Stomach (tissue), 9 donors: ENCODE results near the gene ACSL3. TPM values are rescaled to one million over a fixed set of nuclear protein-coding genes. Genes with fewer than 3 reads are reported as not detected.

Experiments used
- DNase-seq, 2 donors: peaks; one replicate each; pipeline versions ENCODE4 v3.0.0 to v3.0.0-alpha.2; 2013 to 2019
- H3K27ac ChIP-seq, 5 donors: fragments of 200-600 bp in 4 of 5; sonication (generic) in 4 of 5; one replicate each; pipeline ENCODE4 v1.5.1; 2013 to 2019; ENCODE audit warnings: mild to moderate bottlenecking in 1 of 5, moderate library complexity in 1 of 5
- H3K27me3 ChIP-seq, 3 donors: fragments of 200-600 bp; sonication (generic); one replicate each; pipeline ENCODE4 v1.5.1; 2017 to 2019; ENCODE audit warnings: mixed run types in 1 of 3
- H3K36me3 ChIP-seq, 4 donors: fragments of 200-600 bp; sonication (generic); 1 replicate in 3 of 4; 2 replicates in 1 of 4; pipeline ENCODE4 v1.5.1; 2016 to 2019
- H3K4me1 ChIP-seq, 4 donors: fragments of 200-600 bp; sonication (generic); one replicate each; pipeline ENCODE4 v1.5.1; 2016 to 2019
- H3K4me3 ChIP-seq, 4 donors: fragments of 200-600 bp; sonication (generic) in 3 of 4; one replicate each; pipeline ENCODE4 v1.5.1; 2016 to 2019; ENCODE audit warnings: mild to moderate bottlenecking in 1 of 4
- H3K9me3 ChIP-seq, 4 donors: fragments of 200-600 bp; sonication (generic); one replicate each; pipeline ENCODE4 v1.5.1; 2016 to 2019
- CTCF ChIP-seq, 7 experiments: fragments of 450-650 bp in 4 of 7; fragments of 200-600 bp in 3 of 7; sonication (generic) in 3 of 7; IDR thresholded peaks; one replicate each; pipeline ENCODE4 v1.5.1; 2016 to 2019; ENCODE audit warnings: antibody characterized with exemption in 7 of 7, control low read depth in 2 of 7, mild to moderate bottlenecking in 1 of 7
- EP300 ChIP-seq: sonication (generic); formaldehyde crosslinking; IDR thresholded peaks from one replicate; pipeline ENCODE4 v1.6.1; 2017; ENCODE audit warnings: antibody characterized with exemption
- POLR2A ChIP-seq, 4 donors: fragments of 450-650 bp; IDR thresholded peaks; one replicate each; pipeline ENCODE4 v1.6.1; 2016; ENCODE audit warnings: antibody characterized with exemption in 4 of 4, control low read depth in 2 of 4, mild to moderate bottlenecking in 1 of 4, moderate library complexity in 1 of 4
- POLR2AphosphoS5 ChIP-seq, 3 donors: sonication (generic); formaldehyde crosslinking; IDR thresholded peaks; one replicate each; pipeline ENCODE4 v1.6.1; 2016; ENCODE audit warnings: antibody characterized with exemption in 3 of 3
- WGBS, 5 donors: extraction: QIAGEN DNeasy Blood & Tissue Kit in 3 of 5; methylation state at CpG; one replicate each; pipeline versions ENCODE4 v1.1.5 to v1.1.7; 2013 to 2018; 5-methylcytosine and 5-hydroxymethylcytosine counted together
- intact Hi-C: fragments of 100-400 bp; cut with DNase I; formaldehyde crosslinking; loops from one replicate; pipeline ENCODE4 v1.15.1; 2023; ENCODE audit warnings: low total_unique reads
- polyA plus RNA-seq, 3 donors: library from polyadenylated mRNA; stranded (reverse); fragments of 200-250 nt; gene quantifications; one replicate each; pipeline ENCODE4 v1.2.3, GENCODE V29; 2013
- total RNA-seq, 5 donors: library from RNA; depleted of rRNA; stranded (reverse); fragments of >200 nt; gene quantifications; one replicate each; pipeline versions ENCODE4 v1.1.0 to v1.2.3, GENCODE V29; 2014 to 2016
- donor health status: healthy with polysubstance abuse.
- donor health status: Bipolar disorder and iron deficiency.
- donor health status: healthy.

ACSL3 gene
- total and polyA plus RNA-seq, 8 donors = 10.5 to 234 (median 52.9) TPM

DNA sequence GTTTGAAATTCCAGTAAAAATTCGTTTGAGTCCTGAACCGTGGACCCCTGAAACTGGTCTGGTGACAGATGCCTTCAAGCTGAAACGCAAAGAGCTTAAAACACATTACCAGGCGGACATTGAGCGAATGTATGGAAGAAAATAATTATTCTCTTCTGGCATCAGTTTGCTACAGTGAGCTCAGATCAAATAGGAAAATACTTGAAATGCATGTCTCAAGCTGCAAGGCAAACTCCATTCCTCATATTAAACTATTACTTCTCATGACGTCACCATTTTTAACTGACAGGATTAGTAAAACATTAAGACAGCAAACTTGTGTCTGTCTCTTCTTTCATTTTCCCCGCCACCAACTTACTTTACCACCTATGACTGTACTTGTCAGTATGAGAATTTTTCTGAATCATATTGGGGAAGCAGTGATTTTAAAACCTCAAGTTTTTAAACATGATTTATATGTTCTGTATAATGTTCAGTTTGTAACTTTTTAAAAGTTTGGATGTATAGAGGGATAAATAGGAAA is 80.7 kb downstream of the ACSL3 start:
- TF ChIP-seq CTCF (IDR thresholded peaks at IDR 0.05) (no peak), EP300 (no peak), POLR2A (IDR thresholded peaks at IDR 0.05) (no peak), POLR2AphosphoS5 (IDR thresholded peaks at IDR 0.05) (no peak)
- 83 to 92% (median 91%) methylated on average over 7 of the region's 7 CpGs for WGBS, 5 donors
- peaks cover 0 to 14% (median 6%) of the 10 kb centered on the region in 4 donors for H3K4me1 ChIP-seq
- peaks cover 0 to 19% (median 5%) of the 10 kb centered on the region in 4 donors for H3K9me3 ChIP-seq
- no peak for DNase-seq
- H3K27ac ChIP-seq = no peak overlapping the region
- no peak overlapping the region for H3K4me3 ChIP-seq
- H3K27me3 ChIP-seq = no peaks in the 10 kb centered on the region
- intact Hi-C loops = no loop called here
- peaks cover 6 to 51% (median 50%) of the 10 kb centered on the region in 4 donors for H3K36me3 ChIP-seq

DNA sequence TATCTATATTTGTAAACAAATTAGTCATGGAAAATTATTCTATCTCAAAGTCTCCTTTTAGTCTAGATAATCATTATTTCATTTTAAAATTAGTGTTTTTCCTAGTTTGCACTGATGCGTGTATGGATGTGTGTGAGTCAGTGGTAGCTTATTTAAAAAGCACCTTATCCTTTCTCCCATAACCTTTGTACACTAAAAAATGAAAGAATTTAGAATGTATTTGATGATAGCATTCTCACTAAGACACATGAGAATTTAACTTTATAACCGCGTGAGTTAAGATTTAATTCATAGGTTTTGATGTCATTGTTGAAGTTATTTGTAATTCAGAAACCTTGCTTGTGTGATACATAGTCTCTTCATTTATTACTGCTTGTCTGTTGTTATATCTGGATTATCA is 81.7 kb downstream of the ACSL3 start:
- intact Hi-C loops = no loop called here
- Histone ChIP-seq H3K4me3 (no peak overlapping the region), H3K27me3 (no peaks in the 10 kb centered on the region), H3K4me1 (peaks cover 0 to 14% (median 6%) of the 10 kb centered on the region in 4 donors), H3K36me3 (peaks cover 6 to 44% (median 40%) of the 10 kb centered on the region in 4 donors), H3K9me3 (peaks cover 0 to 18% (median 5%) of the 10 kb centered on the region in 4 donors), H3K27ac (no peak overlapping the region)
- 79 to 92% (median 86%) methylated on average over 3 of the region's 3 CpGs for WGBS, 5 donors
- TF ChIP-seq POLR2AphosphoS5 (IDR thresholded peaks at IDR 0.05) = no peak
- no peak for TF ChIP-seq CTCF (IDR thresholded peaks at IDR 0.05)
- TF ChIP-seq POLR2A (IDR thresholded peaks at IDR 0.05) = no peak
- TF ChIP-seq EP300 = no peak
- no peak for DNase-seq

- intact Hi-C loops = no loop called here
- 78 to 95% (median 91%) methylated on average over 1 of the region's 1 CpG for WGBS, 5 donors
- H3K4me3 ChIP-seq = no peak overlapping the region
- peaks cover 0 to 14% (median 6%) of the 10 kb centered on the region in 4 donors for H3K4me1 ChIP-seq
- no peak for TF ChIP-seq POLR2A (IDR thresholded peaks at IDR 0.05)
- no peak for TF ChIP-seq POLR2AphosphoS5 (IDR thresholded peaks at IDR 0.05)
- TF ChIP-seq CTCF (IDR thresholded peaks at IDR 0.05) = no peak
- TF ChIP-seq EP300 = no peak
- H3K36me3 ChIP-seq = peaks cover 6 to 40% (median 36%) of the 10 kb centered on the region in 4 donors
- no peak for DNase-seq
- no peak overlapping the region for H3K27ac ChIP-seq
- H3K27me3 ChIP-seq = no peaks in the 10 kb centered on the region
- peaks cover 0 to 14% (median 5%) of the 10 kb centered on the region in 4 donors for H3K9me3 ChIP-seq
Observed at GRCh38 chr2:222942977-222943376, 82.1 kb downstream of the ACSL3 start.

- intact Hi-C loops = no loop called here
- peak overlapping the region in 1 of 5 donors; percentile 3 for H3K27ac ChIP-seq
Observed at GRCh38 chr2:222943820-222944219, 83.0 kb downstream of the ACSL3 start.

GRCh38 chr2:222944552-222944951 is 83.7 kb downstream of the ACSL3 start:
- no peak for DNase-seq
- WGBS, 5 donors = 78 to 100% (median 90%) methylated on average over 1 of the region's 1 CpG
- TF ChIP-seq POLR2A (IDR thresholded peaks at IDR 0.05) (no peak), EP300 (no peak), CTCF (IDR thresholded peaks at IDR 0.05) (no peak), POLR2AphosphoS5 (IDR thresholded peaks at IDR 0.05) (no peak)
- no peak overlapping the region for H3K27ac ChIP-seq
- H3K4me1 ChIP-seq = peaks cover 0 to 14% (median 6%) of the 10 kb centered on the region in 4 donors
- intact Hi-C loops = no loop called here
- H3K36me3 ChIP-seq = peaks cover 2 to 26% (median 22%) of the 10 kb centered on the region in 4 donors
- no peaks in the 10 kb centered on the region for H3K9me3 ChIP-seq
- no peak overlapping the region for H3K4me3 ChIP-seq
- H3K27me3 ChIP-seq = no peaks in the 10 kb centered on the region

More at GRCh38 chr2:222943820-222944219, 83.0 kb downstream of the ACSL3 start:
- DNase-seq = no peak
- Histone ChIP-seq H3K27me3 (no peaks in the 10 kb centered on the region), H3K36me3 (peaks cover 2 to 33% (median 27%) of the 10 kb centered on the region in 4 donors), H3K9me3 (peaks cover 0 to 5% (median 0%) of the 10 kb centered on the region in 4 donors), H3K4me1 (peaks cover 0 to 14% (median 6%) of the 10 kb centered on the region in 4 donors), H3K4me3 (no peak overlapping the region)
- WGBS, 5 donors = 34 to 54% (median 44%) methylated on average over 1 of the region's 1 CpG
- peak in 1 of 3 donors; percentile 38 for TF ChIP-seq POLR2AphosphoS5 (IDR thresholded peaks at IDR 0.05)
- no peak for TF ChIP-seq POLR2A (IDR thresholded peaks at IDR 0.05)
